ENCODE measurements around the gene METTL16. TPM values are rescaled to one million over a fixed set of nuclear protein-coding genes. Genes with fewer than 3 reads are reported as not detected.

Gene METTL16
- total RNA-seq, 1 donor from 2014 or later: 13.6 TPM

- peak overlapping the region; percentile 100 for H3K27ac ChIP-seq (ENCODE audit: low read depth, low read length)
- peaks cover 74 to 80% (median 78%) of the 10 kb centered on the region in 3 donors for H3K4me1 ChIP-seq (ENCODE audit: control insufficient read depth in 3 of 3, insufficient read depth in 3 of 3, low read length in 3 of 3)
- H3K9ac ChIP-seq (ENCODE audit: low read depth in 1 of 3, low read length in 3 of 3): peak overlapping the region; percentile 10 to 75 (median 56)
- H3K36me3 ChIP-seq (ENCODE audit: control insufficient read depth in 3 of 3, insufficient read depth in 3 of 3, low read length in 3 of 3): peaks cover 0 to 2% (median 0%) of the 10 kb centered on the region in 3 donors
- H3K9me3 ChIP-seq (ENCODE audit: control insufficient read depth in 3 of 3, low read length in 3 of 3): no peaks in the 10 kb centered on the region
- peak overlapping the region; percentile 51 to 63 (median 59) for H3K4me3 ChIP-seq (ENCODE audit: low read length in 3 of 3)
- no peaks in the 10 kb centered on the region for H3K27me3 ChIP-seq (ENCODE audit: control insufficient read depth in 3 of 3, insufficient read depth in 3 of 3, low read length in 3 of 3)
Measured at GRCh38 chr17:2393954-2394749, 117.5 kb downstream of the METTL16 start.

GRCh38 chr17:2393174-2393953, 118.3 kb downstream of the METTL16 start:
- H3K27ac ChIP-seq (ENCODE audit: low read depth, low read length): peak overlapping the region; percentile 100
- peaks cover 69 to 81% (median 79%) of the 10 kb centered on the region in 3 donors for H3K4me1 ChIP-seq (ENCODE audit: control insufficient read depth in 3 of 3, insufficient read depth in 3 of 3, low read length in 3 of 3)
- peak overlapping the region; percentile 90 to 94 (median 93) for H3K9ac ChIP-seq (ENCODE audit: low read depth in 1 of 3, low read length in 3 of 3)

GRCh38 chr17:2392252-2393173, 119.2 kb downstream of the METTL16 start:
- peaks cover 60 to 79% (median 71%) of the 10 kb centered on the region in 3 donors for H3K4me1 ChIP-seq (ENCODE audit: control insufficient read depth in 3 of 3, insufficient read depth in 3 of 3, low read length in 3 of 3)
- H3K36me3 ChIP-seq (ENCODE audit: control insufficient read depth in 3 of 3, insufficient read depth in 3 of 3, low read length in 3 of 3): peaks cover 5 to 8% (median 6%) of the 10 kb centered on the region in 3 donors
- no peaks in the 10 kb centered on the region for H3K9me3 ChIP-seq (ENCODE audit: control insufficient read depth in 3 of 3, low read length in 3 of 3)
- H3K9ac ChIP-seq (ENCODE audit: low read depth in 1 of 3, low read length in 3 of 3): peak overlapping the region; percentile 90 to 94 (median 93)
- H3K27me3 ChIP-seq (ENCODE audit: control insufficient read depth in 3 of 3, insufficient read depth in 3 of 3, low read length in 3 of 3): no peaks in the 10 kb centered on the region
- peak overlapping the region; percentile 100 for H3K27ac ChIP-seq (ENCODE audit: low read depth, low read length)
- H3K4me3 ChIP-seq (ENCODE audit: low read length in 3 of 3): peak overlapping the region; percentile 62 to 86 (median 78)

More at GRCh38 chr17:2393174-2393953, 118.3 kb downstream of the METTL16 start:
- Histone ChIP-seq H3K27me3 (ENCODE audit: control insufficient read depth in 3 of 3, insufficient read depth in 3 of 3, low read length in 3 of 3) (no peaks in the 10 kb centered on the region), H3K9me3 (ENCODE audit: control insufficient read depth in 3 of 3, low read length in 3 of 3) (no peaks in the 10 kb centered on the region), H3K4me3 (ENCODE audit: low read length in 3 of 3) (peak overlapping the region; percentile 72 to 86 (median 78)), H3K36me3 (ENCODE audit: control insufficient read depth in 3 of 3, insufficient read depth in 3 of 3, low read length in 3 of 3) (peaks cover 0 to 5% (median 4%) of the 10 kb centered on the region in 3 donors)

GRCh38 chr17:2391597-2392251, 120.0 kb downstream of the METTL16 start:
- Histone ChIP-seq H3K36me3 (ENCODE audit: control insufficient read depth in 3 of 3, insufficient read depth in 3 of 3, low read length in 3 of 3) (peaks cover 8 to 13% (median 9%) of the 10 kb centered on the region in 3 donors), H3K9ac (ENCODE audit: low read depth in 1 of 3, low read length in 3 of 3) (peak overlapping the region; percentile 60 to 90 (median 66)), H3K9me3 (ENCODE audit: control insufficient read depth in 3 of 3, low read length in 3 of 3) (no peaks in the 10 kb centered on the region), H3K27ac (ENCODE audit: low read depth, low read length) (peak overlapping the region; percentile 100), H3K27me3 (ENCODE audit: control insufficient read depth in 3 of 3, insufficient read depth in 3 of 3, low read length in 3 of 3) (no peaks in the 10 kb centered on the region), H3K4me3 (ENCODE audit: low read length in 3 of 3) (peak overlapping the region; percentile 46 to 75 (median 62)), H3K4me1 (ENCODE audit: control insufficient read depth in 3 of 3, insufficient read depth in 3 of 3, low read length in 3 of 3) (peaks cover 53 to 75% (median 65%) of the 10 kb centered on the region in 3 donors)

- H3K9me3 ChIP-seq (ENCODE audit: control insufficient read depth in 3 of 3, low read length in 3 of 3): no peaks in the 10 kb centered on the region
- peak overlapping the region; percentile 100 for H3K27ac ChIP-seq (ENCODE audit: low read depth, low read length)
- peak overlapping the region; percentile 30 to 90 (median 60) for H3K9ac ChIP-seq (ENCODE audit: low read depth in 1 of 3, low read length in 3 of 3)
- no peak overlapping the region for H3K4me3 ChIP-seq (ENCODE audit: low read length in 3 of 3)
- H3K4me1 ChIP-seq (ENCODE audit: control insufficient read depth in 3 of 3, insufficient read depth in 3 of 3, low read length in 3 of 3): peaks cover 50 to 74% (median 64%) of the 10 kb centered on the region in 3 donors
- H3K27me3 ChIP-seq (ENCODE audit: control insufficient read depth in 3 of 3, insufficient read depth in 3 of 3, low read length in 3 of 3): no peaks in the 10 kb centered on the region
- peaks cover 8 to 20% (median 18%) of the 10 kb centered on the region in 3 donors for H3K36me3 ChIP-seq (ENCODE audit: control insufficient read depth in 3 of 3, insufficient read depth in 3 of 3, low read length in 3 of 3)
Measured at GRCh38 chr17:2390199-2390836, 121.4 kb downstream of the METTL16 start.

GRCh38 chr17:2388683-2389055, 123.0 kb downstream of the METTL16 start:
- peaks cover 8 to 20% (median 19%) of the 10 kb centered on the region in 3 donors for H3K36me3 ChIP-seq (ENCODE audit: control insufficient read depth in 3 of 3, insufficient read depth in 3 of 3, low read length in 3 of 3)
- H3K27me3 ChIP-seq (ENCODE audit: control insufficient read depth in 3 of 3, insufficient read depth in 3 of 3, low read length in 3 of 3): no peaks in the 10 kb centered on the region
- H3K4me3 ChIP-seq (ENCODE audit: low read length in 3 of 3): no peak overlapping the region
- H3K9me3 ChIP-seq (ENCODE audit: control insufficient read depth in 3 of 3, low read length in 3 of 3): no peaks in the 10 kb centered on the region
- no peak overlapping the region for H3K27ac ChIP-seq (ENCODE audit: low read depth, low read length)
- H3K9ac ChIP-seq (ENCODE audit: low read depth in 1 of 3, low read length in 3 of 3): peak overlapping the region in 1 of 3 donors; percentile 45
- H3K4me1 ChIP-seq (ENCODE audit: control insufficient read depth in 3 of 3, insufficient read depth in 3 of 3, low read length in 3 of 3): peaks cover 53 to 75% (median 65%) of the 10 kb centered on the region in 3 donors

GRCh38 chr17:2388020-2388682, 123.5 kb downstream of the METTL16 start:
- no peak overlapping the region for H3K27ac ChIP-seq (ENCODE audit: low read depth, low read length)
- H3K4me3 ChIP-seq (ENCODE audit: low read length in 3 of 3): no peak overlapping the region
- H3K36me3 ChIP-seq (ENCODE audit: control insufficient read depth in 3 of 3, insufficient read depth in 3 of 3, low read length in 3 of 3): peaks cover 8 to 20% (median 19%) of the 10 kb centered on the region in 3 donors
- H3K4me1 ChIP-seq (ENCODE audit: control insufficient read depth in 3 of 3, insufficient read depth in 3 of 3, low read length in 3 of 3): peaks cover 58 to 80% (median 70%) of the 10 kb centered on the region in 3 donors
- no peak overlapping the region for H3K9ac ChIP-seq (ENCODE audit: low read depth in 1 of 3, low read length in 3 of 3)
- H3K9me3 ChIP-seq (ENCODE audit: control insufficient read depth in 3 of 3, low read length in 3 of 3): no peaks in the 10 kb centered on the region
- no peaks in the 10 kb centered on the region for H3K27me3 ChIP-seq (ENCODE audit: control insufficient read depth in 3 of 3, insufficient read depth in 3 of 3, low read length in 3 of 3)
